MM.1S (cell line): ENCODE data around the gene NPEPL1.

ENCODE experiments used
- EZH2 ChIP-seq: fragments of 300-600 bp; sonication (generic); optimal IDR thresholded peaks from 2 replicates; pipeline ENCODE3; 2017; ENCODE audit warnings: low read depth, mild to moderate bottlenecking, antibody characterized with exemption, low read length, mixed read lengths
- TF ChIP-seq, protein P1 (sequence below): fragments of 300-600 bp; sonication (generic); IDR thresholded peaks from 2 replicates; pipeline ENCODE4 v1.5.1; 2016; ENCODE audit warnings: antibody characterized with exemption, low read length, mixed read lengths

DNA sequence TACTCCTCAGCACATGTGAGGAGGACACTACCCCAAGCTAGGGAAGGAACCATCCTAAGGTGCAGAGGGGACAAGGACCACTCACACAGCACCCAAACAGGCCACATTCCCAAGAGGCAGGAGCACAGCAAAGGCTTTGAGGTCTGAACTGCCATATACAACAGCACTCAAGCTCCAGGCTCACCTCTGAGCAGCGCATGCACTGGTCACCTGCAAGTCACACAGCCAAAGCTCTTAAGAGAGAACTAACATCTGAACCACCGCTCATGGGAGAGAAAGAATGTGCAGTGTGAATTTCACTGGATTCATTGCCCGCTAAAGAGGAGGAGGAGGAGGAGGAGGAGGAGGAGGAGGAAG, 31.0 kb downstream of the NPEPL1 start:
- TF ChIP-seq, protein P1, sequence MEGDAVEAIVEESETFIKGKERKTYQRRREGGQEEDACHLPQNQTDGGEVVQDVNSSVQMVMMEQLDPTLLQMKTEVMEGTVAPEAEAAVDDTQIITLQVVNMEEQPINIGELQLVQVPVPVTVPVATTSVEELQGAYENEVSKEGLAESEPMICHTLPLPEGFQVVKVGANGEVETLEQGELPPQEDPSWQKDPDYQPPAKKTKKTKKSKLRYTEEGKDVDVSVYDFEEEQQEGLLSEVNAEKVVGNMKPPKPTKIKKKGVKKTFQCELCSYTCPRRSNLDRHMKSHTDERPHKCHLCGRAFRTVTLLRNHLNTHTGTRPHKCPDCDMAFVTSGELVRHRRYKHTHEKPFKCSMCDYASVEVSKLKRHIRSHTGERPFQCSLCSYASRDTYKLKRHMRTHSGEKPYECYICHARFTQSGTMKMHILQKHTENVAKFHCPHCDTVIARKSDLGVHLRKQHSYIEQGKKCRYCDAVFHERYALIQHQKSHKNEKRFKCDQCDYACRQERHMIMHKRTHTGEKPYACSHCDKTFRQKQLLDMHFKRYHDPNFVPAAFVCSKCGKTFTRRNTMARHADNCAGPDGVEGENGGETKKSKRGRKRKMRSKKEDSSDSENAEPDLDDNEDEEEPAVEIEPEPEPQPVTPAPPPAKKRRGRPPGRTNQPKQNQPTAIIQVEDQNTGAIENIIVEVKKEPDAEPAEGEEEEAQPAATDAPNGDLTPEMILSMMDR: no peak
- TF ChIP-seq EZH2: no peak
